GM19023 (cell line): ENCODE measurements around the gene PRPH.

Experiments
- ATAC-seq: cut with Tn5 transposase; IDR thresholded peaks from one replicate; pipeline ENCODE4 v1.9.1; 2021; ENCODE audit warnings: mild to moderate bottlenecking, moderate library complexity; ENCODE audit not compliant: unreplicated experiment

PRPH gene

DNA sequence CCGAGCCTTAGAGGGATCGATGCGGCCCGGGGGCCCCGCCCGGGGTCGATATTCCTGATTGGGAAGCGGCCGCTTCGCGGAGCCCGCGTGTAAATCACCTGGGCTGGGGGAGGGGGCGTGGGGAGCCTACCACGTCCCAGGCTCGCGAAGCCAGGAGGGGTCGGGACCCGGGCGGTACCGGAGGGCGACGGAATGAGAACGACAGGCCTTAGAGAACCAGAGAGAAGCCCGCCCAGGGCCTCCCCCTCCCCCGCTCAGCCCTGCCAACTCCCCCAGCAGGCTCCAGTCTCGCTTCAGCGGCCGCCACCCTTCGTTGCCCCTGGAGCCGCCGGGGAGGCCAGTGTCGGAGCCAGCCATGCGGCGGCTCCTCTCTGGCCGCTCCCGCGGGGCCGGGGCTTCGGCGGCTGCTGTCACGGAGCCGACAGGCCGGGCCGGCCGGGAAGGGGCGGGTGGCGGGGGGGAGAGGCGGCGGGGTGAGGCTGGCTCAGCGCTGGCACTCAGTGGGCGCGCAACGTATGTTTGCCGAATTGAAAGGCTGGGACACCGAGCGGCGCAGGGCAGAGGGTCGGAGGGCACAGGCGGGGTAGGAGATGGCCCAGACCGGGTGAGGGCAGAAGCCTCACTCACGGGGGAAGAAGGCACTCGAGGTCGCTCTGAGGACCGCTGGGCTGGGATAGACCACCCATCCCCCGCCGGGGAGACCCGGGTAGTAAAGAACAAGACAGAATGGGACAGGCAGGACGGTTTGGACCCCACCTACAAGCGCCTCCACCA, 50.3 kb downstream of the PRPH start:
- ATAC-seq = no peak

- no peak for ATAC-seq
These were observed 51.1 kb downstream of the PRPH start for GRCh38 chr12:49345825-49346658.

GRCh38 chr12:49346659-49347310, 51.8 kb downstream of the PRPH start, which contains the start of gene DNAJC22:
Gene DNAJC22 (plus strand): TSS chr12:49346888. CDS start chr12:49348873, 1,985 bp downstream.
- no peak for ATAC-seq

GRCh38 chr12:49347311-49348193, 52.6 kb downstream of the PRPH start:
- ATAC-seq = no peak
